Activated CD4-positive, alpha-beta T cell treated with anti-CD3 and anti-CD28 coated beads for 36 hours (primary cell): ENCODE results near the gene PPP1R37. TPM values are rescaled to one million over a fixed set of nuclear protein-coding genes. Genes with fewer than 3 reads are reported as not detected.

Experiments used
- ATAC-seq: fragments of 200-7000 bp; cut with Tn5 transposase; one replicate; pipeline ENCODE4 v1.10.0; 2021; ENCODE audit warnings: mild to moderate bottlenecking, moderate library complexity
- CTCF ChIA-PET: fragments of 350-600 bp; sonication (Branson Sonifier 250); formaldehyde crosslinking; loops from one replicate; lab custom pipeline; 2021; ENCODE audit warnings: antibody characterized with exemption; lab: Charles Lee
- POLR2A ChIA-PET: fragments of 350-600 bp; sonication (Branson Sonifier 250); formaldehyde crosslinking; loops from one replicate; lab custom pipeline; 2021; ENCODE audit warnings: antibody characterized with exemption, inconsistent platforms; lab: Charles Lee
- DNase-seq: peaks from one replicate; pipeline ENCODE4 v3.0.0-alpha.2; 2020
- H3K27ac Mint-ChIP-seq: one replicate; pipeline ENCODE4 v1.8.0; 2021; ENCODE audit warnings: mixed read lengths
- H3K27me3 Mint-ChIP-seq: one replicate; pipeline ENCODE4 v1.8.0; 2021; ENCODE audit warnings: mixed read lengths
- H3K36me3 Mint-ChIP-seq: one replicate; pipeline ENCODE4 v1.8.0; 2021; ENCODE audit warnings: low read depth, mixed read lengths
- H3K4me1 Mint-ChIP-seq: one replicate; pipeline ENCODE4 v1.8.0; 2021; ENCODE audit warnings: mixed read lengths
- H3K4me3 Mint-ChIP-seq: one replicate; pipeline ENCODE4 v1.8.0; 2021; ENCODE audit warnings: mild to moderate bottlenecking, moderate library complexity, mixed read lengths
- H3K9me3 Mint-ChIP-seq: one replicate; pipeline ENCODE4 v1.8.0; 2021; ENCODE audit warnings: low read depth, mixed read lengths
- intact Hi-C, 2 experiments: fragments of 100-400 bp; cut with DNase I in 1 of 2; cut with micrococcal nuclease in 1 of 2; formaldehyde crosslinking; loops; one replicate each; pipeline versions ENCODE4 v1.14.2 to v1.15.1; 2022 to 2024; cut with DNase I, micrococcal nuclease
- total RNA-seq, 2 experiments: library from RNA; stranded (reverse); gene quantifications; one replicate each; pipeline ENCODE4 v1.2.3, GENCODE V29; 2021

PPP1R37 gene
- total RNA-seq, 2 experiments from 2014 or later = 12.5 to 14.1 TPM

- Mint-ChIP-seq H3K4me3 (peak overlapping the region; percentile 99), H3K4me1 (peaks cover 39% of the 10 kb centered on the region), H3K9me3 (no peaks in the 10 kb centered on the region), H3K27me3 (no peaks in the 10 kb centered on the region), H3K36me3 (peaks cover 23% of the 10 kb centered on the region), H3K27ac (peak overlapping the region; percentile 88)
- DNase-seq = peak; percentile 25
- ATAC-seq = no peak
- ChIA-PET POLR2A (interaction anchor here (0.9 to 1.2 kb wide), 2 partner anchors 12 to 91 kb away, joined by 3 to 5 read pairs; partner anchors contain the start of gene PPP1R37), CTCF (interaction anchor here (0.7 to 2.7 kb wide), 4 partner anchors 9 to 101 kb away, joined by 3 to 12 read pairs (median 4); partner anchors contain the start of gene PPP1R37)
- intact Hi-C loops = loop anchor here (1.0 to 5.0 kb wide), 10 partner anchors 11 to 918 kb away; partner anchors contain the start of genes BLOC1S3 (in 2 of the 2), TRAPPC6A (in 2 of the 2), CLASRP (in 1 of the 2) and RELB (in 1 of the 2)
Observed at GRCh38 chr19:45079911-45080370, 13.0 kb upstream of the PPP1R37 start.

GRCh38 chr19:45082170-45082569, 10.8 kb upstream of the PPP1R37 start:
- ChIA-PET CTCF (no interaction called here), POLR2A (no interaction called here)
- Mint-ChIP-seq H3K27me3 (no peaks in the 10 kb centered on the region), H3K27ac (no peak overlapping the region), H3K4me1 (peaks cover 35% of the 10 kb centered on the region), H3K9me3 (no peaks in the 10 kb centered on the region), H3K36me3 (peaks cover 29% of the 10 kb centered on the region), H3K4me3 (no peak overlapping the region)
- DNase-seq = no peak
- intact Hi-C loops = no loop called here
- no peak for ATAC-seq

- H3K27ac Mint-ChIP-seq = no peak overlapping the region
- ChIA-PET CTCF (no interaction called here), POLR2A (no interaction called here)
- peaks cover 31% of the 10 kb centered on the region for H3K4me1 Mint-ChIP-seq
- no peak for ATAC-seq
- DNase-seq = no peak
- peaks cover 41% of the 10 kb centered on the region for H3K36me3 Mint-ChIP-seq
- no peak overlapping the region for H3K4me3 Mint-ChIP-seq
- no peaks in the 10 kb centered on the region for H3K9me3 Mint-ChIP-seq
- H3K27me3 Mint-ChIP-seq = no peaks in the 10 kb centered on the region
- intact Hi-C loops = no loop called here
Observed at GRCh38 chr19:45086480-45086879, 6.5 kb upstream of the PPP1R37 start.

- intact Hi-C loops = no loop called here
- Mint-ChIP-seq H3K9me3 (no peaks in the 10 kb centered on the region), H3K27ac (peak overlapping the region; percentile 82), H3K27me3 (no peaks in the 10 kb centered on the region), H3K4me3 (peak overlapping the region; percentile 32), H3K36me3 (peaks cover 33% of the 10 kb centered on the region), H3K4me1 (peaks cover 24% of the 10 kb centered on the region)
- ChIA-PET POLR2A (no interaction called here), CTCF (interaction anchor here (0.6 kb wide), 1 partner anchor 11 kb away, joined by 3 read pairs; no protein-coding TSS in a partner anchor)
- peak; percentile 65 for DNase-seq
- peak; percentile 30 for ATAC-seq
Observed at GRCh38 chr19:45087531-45087930, 5.4 kb upstream of the PPP1R37 start.

- Mint-ChIP-seq H3K36me3 (peaks cover 39% of the 10 kb centered on the region), H3K27me3 (no peaks in the 10 kb centered on the region), H3K9me3 (no peaks in the 10 kb centered on the region), H3K4me3 (no peak overlapping the region), H3K27ac (no peak overlapping the region), H3K4me1 (peaks cover 42% of the 10 kb centered on the region)
- DNase-seq = no peak
- no peak for ATAC-seq
- ChIA-PET CTCF (interaction anchor here (0.7 to 1.5 kb wide), 4 partner anchors 10 to 50 kb away, joined by 3 to 6 read pairs (median 4); no protein-coding TSS in a partner anchor), POLR2A (interaction anchor here (1.2 kb wide), 1 partner anchor 88 kb away, joined by 3 read pairs; the partner anchor contains the start of genes BLOC1S3 and TRAPPC6A)
- intact Hi-C loops = loop anchor here (5.0 kb wide), 4 partner anchors 37 to 1257 kb away; partner anchors contain the start of genes POLR1G (in 1 of the 2), PPM1N (in 1 of the 2), PPP1R13L (in 1 of the 2) and PPP5C (in 1 of the 2)
Observed at GRCh38 chr19:45090034-45090433, 2.9 kb upstream of the PPP1R37 start.

- ChIA-PET POLR2A (no interaction called here), CTCF (interaction anchor here (0.7 kb wide), 1 partner anchor 27 kb away, joined by 4 read pairs; no protein-coding TSS in a partner anchor)
- Mint-ChIP-seq H3K4me3 (no peak overlapping the region), H3K9me3 (no peaks in the 10 kb centered on the region), H3K27me3 (no peaks in the 10 kb centered on the region), H3K36me3 (peaks cover 34% of the 10 kb centered on the region), H3K4me1 (peaks cover 43% of the 10 kb centered on the region), H3K27ac (no peak overlapping the region)
- ATAC-seq (no peak), DNase-seq (no peak)
- intact Hi-C loops = loop anchor here (1.0 to 5.0 kb wide), 8 partner anchors 11 to 1257 kb away; partner anchors contain the start of genes BLOC1S3 (in 1 of the 2), CLASRP (in 1 of the 2), CLPTM1 (in 1 of the 2) and GEMIN7 (in 1 of the 2)
Observed at GRCh38 chr19:45090606-45091005, 2.4 kb upstream of the PPP1R37 start.

GRCh38 chr19:45091031-45091923, 1.7 kb upstream of the PPP1R37 start:
- DNase-seq = peak; percentile 99
- Mint-ChIP-seq H3K36me3 (peaks cover 34% of the 10 kb centered on the region), H3K4me1 (peaks cover 49% of the 10 kb centered on the region), H3K4me3 (peak overlapping the region; percentile 89), H3K27ac (peak overlapping the region; percentile 97), H3K9me3 (no peaks in the 10 kb centered on the region), H3K27me3 (no peaks in the 10 kb centered on the region)
- ChIA-PET POLR2A (interaction anchor here (0.5 to 2.0 kb wide), 8 partner anchors 12 to 201 kb away, joined by 3 to 10 read pairs (median 5); partner anchors contain the start of genes CLASRP, TOMM40 and TRAPPC6A), CTCF (interaction anchor here (0.6 to 2.9 kb wide), 9 partner anchors 11 to 307 kb away, joined by 3 to 19 read pairs (median 4); partner anchors contain the start of genes CLASRP, GEMIN7 and TRAPPC6A)
- intact Hi-C loops = loop anchor here (1.0 to 5.0 kb wide), 8 partner anchors 12 to 1256 kb away; partner anchors contain the start of genes BLOC1S3 (in 1 of the 2), CLASRP (in 1 of the 2), CLPTM1 (in 1 of the 2) and GEMIN7 (in 1 of the 2)
- peak; percentile 85 for ATAC-seq

- Mint-ChIP-seq H3K4me1 (peaks cover 61% of the 10 kb centered on the region), H3K27ac (peak overlapping the region; percentile 73), H3K4me3 (peak overlapping the region; percentile 89), H3K36me3 (peaks cover 27% of the 10 kb centered on the region), H3K27me3 (no peaks in the 10 kb centered on the region), H3K9me3 (no peaks in the 10 kb centered on the region)
- POLR2A ChIA-PET = no interaction called here
- intact Hi-C loops = loop anchor here (5.0 kb wide), 4 partner anchors 33 to 1253 kb away; partner anchors contain the start of genes POLR1G (in 1 of the 2), PPM1N (in 1 of the 2), PPP1R13L (in 1 of the 2) and PPP5C (in 1 of the 2)
- DNase-seq = no peak
- CTCF ChIA-PET = no interaction called here
- no peak for ATAC-seq
Observed at GRCh38 chr19:45094137-45094536, 1.2 kb downstream of the PPP1R37 start.

- CTCF ChIA-PET = no interaction called here
- H3K27me3 Mint-ChIP-seq = no peaks in the 10 kb centered on the region
- ATAC-seq = no peak
- POLR2A ChIA-PET = no interaction called here
- H3K4me1 Mint-ChIP-seq = peaks cover 61% of the 10 kb centered on the region
- H3K9me3 Mint-ChIP-seq = no peaks in the 10 kb centered on the region
- intact Hi-C loops = loop anchor here (5.0 kb wide), 4 partner anchors 33 to 1253 kb away; partner anchors contain the start of genes POLR1G (in 1 of the 2), PPM1N (in 1 of the 2), PPP1R13L (in 1 of the 2) and PPP5C (in 1 of the 2)
- peak overlapping the region; percentile 89 for H3K4me3 Mint-ChIP-seq
- DNase-seq = no peak
- peaks cover 26% of the 10 kb centered on the region for H3K36me3 Mint-ChIP-seq
- peak overlapping the region; percentile 23 for H3K27ac Mint-ChIP-seq
Observed at GRCh38 chr19:45094707-45095106, 1.7 kb downstream of the PPP1R37 start.

- no peak for DNase-seq
- no peaks in the 10 kb centered on the region for H3K27me3 Mint-ChIP-seq
- H3K27ac Mint-ChIP-seq = peak overlapping the region; percentile 14
- H3K9me3 Mint-ChIP-seq = no peaks in the 10 kb centered on the region
- POLR2A ChIA-PET = no interaction called here
- peaks cover 60% of the 10 kb centered on the region for H3K4me1 Mint-ChIP-seq
- CTCF ChIA-PET = interaction anchor here (0.6 kb wide), 1 partner anchor 26 kb away, joined by 4 read pairs; no protein-coding TSS in a partner anchor
- peaks cover 16% of the 10 kb centered on the region for H3K36me3 Mint-ChIP-seq
- H3K4me3 Mint-ChIP-seq = no peak overlapping the region
- no peak for ATAC-seq
- intact Hi-C loops = no loop called here
Observed at GRCh38 chr19:45095496-45096413, 2.8 kb downstream of the PPP1R37 start.
